OCI-LY7 (cell line): ENCODE results near the gene SUCNR1.

Experiments
- EZH2phosphoT487 ChIP-seq: fragments of 200-600 bp; sonication (generic); IDR thresholded peaks from 2 replicates; pipeline ENCODE4 v1.6.1; 2018; ENCODE audit warnings: low read depth, borderline replicate concordance, mild to moderate bottlenecking, mixed run types, antibody characterized with exemption, low read length, moderate library complexity, mixed read lengths
- TF ChIP-seq, protein P1 (sequence below): fragments of 200-600 bp; sonication (generic); conservative IDR thresholded peaks from 2 replicates; pipeline ENCODE4 v1.5.1; 2014; ENCODE audit warnings: mild to moderate bottlenecking, antibody characterized with exemption, low read length, moderate library complexity, mixed read lengths

GRCh38 chr3:151905647-151906046 is 32.2 kb downstream of the SUCNR1 start:
- TF ChIP-seq, protein P1, sequence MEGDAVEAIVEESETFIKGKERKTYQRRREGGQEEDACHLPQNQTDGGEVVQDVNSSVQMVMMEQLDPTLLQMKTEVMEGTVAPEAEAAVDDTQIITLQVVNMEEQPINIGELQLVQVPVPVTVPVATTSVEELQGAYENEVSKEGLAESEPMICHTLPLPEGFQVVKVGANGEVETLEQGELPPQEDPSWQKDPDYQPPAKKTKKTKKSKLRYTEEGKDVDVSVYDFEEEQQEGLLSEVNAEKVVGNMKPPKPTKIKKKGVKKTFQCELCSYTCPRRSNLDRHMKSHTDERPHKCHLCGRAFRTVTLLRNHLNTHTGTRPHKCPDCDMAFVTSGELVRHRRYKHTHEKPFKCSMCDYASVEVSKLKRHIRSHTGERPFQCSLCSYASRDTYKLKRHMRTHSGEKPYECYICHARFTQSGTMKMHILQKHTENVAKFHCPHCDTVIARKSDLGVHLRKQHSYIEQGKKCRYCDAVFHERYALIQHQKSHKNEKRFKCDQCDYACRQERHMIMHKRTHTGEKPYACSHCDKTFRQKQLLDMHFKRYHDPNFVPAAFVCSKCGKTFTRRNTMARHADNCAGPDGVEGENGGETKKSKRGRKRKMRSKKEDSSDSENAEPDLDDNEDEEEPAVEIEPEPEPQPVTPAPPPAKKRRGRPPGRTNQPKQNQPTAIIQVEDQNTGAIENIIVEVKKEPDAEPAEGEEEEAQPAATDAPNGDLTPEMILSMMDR = no peak
- TF ChIP-seq EZH2phosphoT487 = no peak
